IMR-90 (cell line): ENCODE data around the gene KHK. TPM values are rescaled to one million over a fixed set of nuclear protein-coding genes. Genes with fewer than 3 reads are reported as not detected.

ENCODE experiments used
- ATAC-seq: fragments of 200-7000 bp; cut with Tn5 transposase; 2 replicates; pipeline ENCODE4 v1.9.1; 2020; ENCODE audit warnings: low read depth, mild to moderate bottlenecking, moderate library complexity
- BruUV-seq: library from RNA; stranded (reverse); fragments of 400-500 nt; replicated peaks from 2 replicates; lab custom pipeline; 2021; lab: Mats Ljungman, UMichigan
- CTCF ChIA-PET: fragments of 300-600 bp; formaldehyde crosslinking; extraction: SDS; loops from one replicate; lab custom pipeline; 2021; ENCODE audit warnings: antibody characterized with exemption; lab: Yijun Ruan, JAX
- POLR2A ChIA-PET: fragments of 300-600 bp; sonication (Branson Sonifier 250); formaldehyde crosslinking; loops from one replicate; lab custom pipeline; 2022; ENCODE audit warnings: antibody characterized with exemption; ENCODE audit not compliant: unreplicated experiment; lab: Charles Lee
- DNase-seq: peaks from one replicate; pipeline ENCODE4 v3.0.0; 2013
- H2AFZ ChIP-seq: replicated peaks from 2 replicates; pipeline ENCODE3; 2013; ENCODE audit warnings: low read length, mild to moderate bottlenecking; ENCODE audit not compliant: poor library complexity
- H2AK5ac ChIP-seq: 2 replicates; pipeline ENCODE4 v1.6.1; 2013; ENCODE audit warnings: low read depth, low read length, inconsistent platforms
- H2AK9ac ChIP-seq: replicated peaks from 2 replicates; pipeline ENCODE3; 2013; ENCODE audit warnings: mild to moderate bottlenecking, low read depth, low read length, moderate library complexity; ENCODE audit not compliant: poor library complexity
- H2BK120ac ChIP-seq: 2 replicates; pipeline ENCODE4 v1.6.1; 2013; ENCODE audit warnings: low read depth, low read length, inconsistent platforms
- H2BK15ac ChIP-seq: 3 replicates; pipeline ENCODE4 v1.6.1; 2013; ENCODE audit warnings: low read depth, low read length, inconsistent platforms
- H2BK20ac ChIP-seq: 2 replicates; pipeline ENCODE4 v1.6.1; 2013; ENCODE audit warnings: low read depth, mild to moderate bottlenecking, inconsistent platforms, low read length, moderate library complexity
- H2BK5ac ChIP-seq: 2 replicates; pipeline ENCODE4 v1.6.1; 2013; ENCODE audit warnings: mild to moderate bottlenecking, low read depth, low read length, inconsistent platforms; ENCODE audit not compliant: poor library complexity, severe bottlenecking
- H3K14ac ChIP-seq: replicated peaks from 2 replicates; pipeline ENCODE4 v1.6.1; 2013; ENCODE audit warnings: low read depth, low read length, inconsistent platforms
- H3K18ac ChIP-seq: 2 replicates; pipeline ENCODE4 v1.6.1; 2013; ENCODE audit warnings: low read depth, low read length, control low read depth
- H3K23ac ChIP-seq: 2 replicates; pipeline ENCODE4 v1.6.1; 2013; ENCODE audit warnings: low read depth, low read length, inconsistent platforms
- H3K27ac ChIP-seq: 2 replicates; pipeline ENCODE4 v1.5.1; 2013; ENCODE audit warnings: mild to moderate bottlenecking, control low read depth, low read length; ENCODE audit not compliant: insufficient read depth
- H3K27me3 ChIP-seq: 2 replicates; pipeline ENCODE4 v1.6.1; 2013; ENCODE audit warnings: low read length; ENCODE audit not compliant: control insufficient read depth, insufficient read depth
- H3K36me3 ChIP-seq: 2 replicates; pipeline ENCODE4 v1.6.1; 2013; ENCODE audit warnings: low read length, mixed read lengths; ENCODE audit not compliant: control insufficient read depth, insufficient read depth
- H3K4ac ChIP-seq: 2 replicates; pipeline ENCODE4 v1.6.1; 2013; ENCODE audit warnings: low read depth, low read length, inconsistent platforms
- H3K4me1 ChIP-seq: 2 replicates; pipeline ENCODE4 v1.6.1; 2013; ENCODE audit warnings: low read length, mixed read lengths; ENCODE audit not compliant: control insufficient read depth, insufficient read depth
- H3K4me2 ChIP-seq: 2 replicates; pipeline ENCODE4 v1.6.1; 2013; ENCODE audit warnings: low read depth, mild to moderate bottlenecking, control low read depth, low read length, moderate library complexity
- H3K4me3 ChIP-seq: 2 replicates; pipeline ENCODE4 v1.5.1; 2013; ENCODE audit warnings: low read depth, mild to moderate bottlenecking, control low read depth, low read length, moderate library complexity; ENCODE audit not compliant: insufficient read depth
- H3K56ac ChIP-seq: 2 replicates; pipeline ENCODE4 v1.6.1; 2013; ENCODE audit warnings: low read length, inconsistent platforms; ENCODE audit not compliant: insufficient read depth; ENCODE audit errors: extremely low read depth
- H3K79me1 ChIP-seq, 2 experiments: 2 replicates each; pipeline ENCODE4 v1.6.1; 2013; ENCODE audit warnings: low read length in 2 of 2, inconsistent platforms in 1 of 2, low read depth in 1 of 2
- H3K9ac ChIP-seq: 2 replicates; pipeline ENCODE4 v1.6.1; 2013; ENCODE audit warnings: low read depth, low read length, control low read depth
- H3K9me1 ChIP-seq: 2 replicates; pipeline ENCODE4 v1.6.1; 2013; ENCODE audit warnings: low read length, inconsistent platforms; ENCODE audit not compliant: insufficient read depth
- H3K9me3 ChIP-seq: 2 replicates; pipeline ENCODE4 v1.6.1; 2013; ENCODE audit warnings: low read length; ENCODE audit not compliant: control insufficient read depth, insufficient read depth
- H4K20me1 ChIP-seq: 2 replicates; pipeline ENCODE4 v1.6.1; 2013; ENCODE audit warnings: low read length, inconsistent platforms; ENCODE audit not compliant: insufficient read depth
- H4K5ac ChIP-seq: 2 replicates; pipeline ENCODE4 v1.6.1; 2013; ENCODE audit warnings: mild to moderate bottlenecking, low read depth, low read length, control low read depth
- H4K8ac ChIP-seq, 2 experiments: 2 replicates each; pipeline ENCODE4 v1.6.1; 2013; ENCODE audit warnings: low read depth in 2 of 2, low read length in 2 of 2, control low read depth in 1 of 2, inconsistent platforms in 1 of 2
- H4K91ac ChIP-seq: 2 replicates; pipeline ENCODE4 v1.6.1; 2013; ENCODE audit warnings: low read depth, low read length, inconsistent platforms; ENCODE audit not compliant: insufficient read depth
- BHLHE40 ChIP-seq: fragments of 150-350 bp; IDR thresholded peaks from 2 replicates; pipeline ENCODE4 v1.6.1; 2016; ENCODE audit warnings: mild to moderate bottlenecking, low read depth, low read length
- CEBPB ChIP-seq: IDR thresholded peaks from 2 replicates; pipeline ENCODE4 v1.6.1; 2012; ENCODE audit warnings: low read depth, low read length, improper control_type of control experiment
- CHD1 ChIP-seq: IDR thresholded peaks from 2 replicates; pipeline ENCODE4 v1.6.1; 2012; ENCODE audit warnings: low read depth, low read length, improper control_type of control experiment
- CTCF ChIP-seq: conservative IDR thresholded peaks from 2 replicates; pipeline ENCODE4 v1.5.1; 2012; ENCODE audit warnings: mild to moderate bottlenecking, low read depth, low read length, improper control_type of control experiment
- ELK1 ChIP-seq: fragments of 150-350 bp; IDR thresholded peaks from 2 replicates; pipeline ENCODE4 v1.6.1; 2016; ENCODE audit warnings: low read depth, mild to moderate bottlenecking, low read length, moderate library complexity, borderline replicate concordance
- FOS ChIP-seq: fragments of 150-350 bp; IDR thresholded peaks from 2 replicates; pipeline ENCODE4 v1.6.1; 2016; ENCODE audit warnings: low read depth, low read length
- MAFK ChIP-seq: IDR thresholded peaks from 2 replicates; pipeline ENCODE4 v1.6.1; 2012; ENCODE audit warnings: low read depth, low read length, improper control_type of control experiment
- POLR2A ChIP-seq: IDR thresholded peaks from 2 replicates; pipeline ENCODE4 v1.6.1; 2012; ENCODE audit warnings: mild to moderate bottlenecking, low read depth, low read length
- RAD21 ChIP-seq: IDR thresholded peaks from 2 replicates; pipeline ENCODE4 v1.6.1; 2012; ENCODE audit warnings: low read length, improper control_type of control experiment
- RCOR1 ChIP-seq: IDR thresholded peaks from 2 replicates; pipeline ENCODE4 v1.6.1; 2012; ENCODE audit warnings: mild to moderate bottlenecking, low read length, improper control_type of control experiment; ENCODE audit not compliant: insufficient replicate concordance
- RFX5 ChIP-seq: IDR thresholded peaks from 2 replicates; pipeline ENCODE4 v1.8.0; 2012; ENCODE audit warnings: low read depth, mild to moderate bottlenecking, low read length, moderate library complexity
- USF2 ChIP-seq: fragments of 150-350 bp; IDR thresholded peaks from 2 replicates; pipeline ENCODE4 v1.6.1; 2017; ENCODE audit warnings: mild to moderate bottlenecking, antibody characterized with exemption, low read length, low read depth
- WGBS, 2 experiments: methylation state at CpG; one replicate each; pipeline versions ENCODE4 v1.1.5 to v1.1.7; 2013; ENCODE audit warnings: missing lambda C conversion rate in 2 of 2; ENCODE audit not compliant: insufficient read length in 1 of 2; ENCODE audit errors: extremely low coverage in 2 of 2; 5-methylcytosine and 5-hydroxymethylcytosine counted together
- dilution Hi-C: fragments of 300-500 bp; cut with HindIII; formaldehyde crosslinking; loops from one replicate; pipeline ENCODE4 v1.14.3; 2018; ENCODE audit warnings: low sequenced_read_pairs; ENCODE audit not compliant: unreplicated experiment
- in situ Hi-C: fragments of 300-500 bp; cut with MboI; formaldehyde crosslinking; loops from 3 replicates; pipeline ENCODE4 v1.14.3; 2019; ENCODE audit warnings: low sequenced_read_pairs, inconsistent platforms, mixed read lengths
- intact Hi-C: fragments of 100-400 bp; cut with micrococcal nuclease; formaldehyde crosslinking; loops from 2 replicates; pipeline ENCODE4 v1.10.0; 2022
- polyA plus RNA-seq, 3 experiments: library from polyadenylated mRNA; depleted of rRNA; stranded (reverse); fragments of >200 nt; gene quantifications; 2 replicates each; pipeline ENCODE4 v1.2.3, GENCODE V29; 2012; ENCODE audit warnings: low replicate concordance in 1 of 3
- total RNA-seq: library from RNA; depleted of rRNA; stranded (reverse); fragments of >200 nt; gene quantifications from 2 replicates; pipeline ENCODE4 v1.2.3, GENCODE V29; 2012

The KHK gene
- total and polyA plus RNA-seq, 2 of the 4 experiments (the other 2 are of a cell fraction): 0.72 to 0.82 TPM

GRCh38 chr2:27133195-27133875 is 46.8 kb downstream of the KHK start:
- no peak overlapping the region for H3K27ac ChIP-seq
- TF ChIP-seq BHLHE40 (no peak), RAD21 (no peak), FOS (no peak), CTCF (no peak), ELK1 (no peak), MAFK (no peak), USF2 (no peak), RFX5 (no peak), POLR2A (no peak), RCOR1 (no peak), CHD1 (no peak), CEBPB (no peak)
- ChIA-PET CTCF (interaction anchor here (1.0 to 1.4 kb wide), 8 partner anchors 7 to 52 kb away, joined by 3 to 9 read pairs (median 4); no protein-coding TSS in a partner anchor), POLR2A (no interaction called here)
- peaks cover 34% of the 10 kb centered on the region for H3K36me3 ChIP-seq
- peak overlapping the region; percentile 79 for H3K4me3 ChIP-seq
- no peak overlapping the region for H3K18ac ChIP-seq
- intact Hi-C loops (no loop called here), in situ Hi-C loops (no loop called here), dilution Hi-C loops (no loop called here)
- no peak overlapping the region for H2AK9ac ChIP-seq
- 60% methylated on average over 7 of the region's 14 CpGs; no CpG with 5 or more reads in 1 of the 2 experiments for WGBS, 2 experiments
- peaks cover 9% of the 10 kb centered on the region for H3K4me1 ChIP-seq
- H3K9me3 ChIP-seq: no peaks in the 10 kb centered on the region
- H2AFZ ChIP-seq: peak overlapping the region; percentile 21
- no peak overlapping the region for H2BK5ac ChIP-seq
- H2BK15ac ChIP-seq: no peak overlapping the region
- H2BK20ac ChIP-seq: no peak overlapping the region
- peak overlapping the region; percentile 52; the same call in 1 of the 2 replicates for H3K23ac ChIP-seq
- H3K27me3 ChIP-seq: peaks cover 3% of the 10 kb centered on the region; the same call in 1 of the 2 replicates
- ATAC-seq (no peak), DNase-seq (no peak)
- H3K9me1 ChIP-seq: peaks cover 14% of the 10 kb centered on the region
- no peak overlapping the region for H4K91ac ChIP-seq
- H2BK120ac ChIP-seq: no peak overlapping the region
- H3K79me1 ChIP-seq: peaks cover 14 to 27% of the 10 kb centered on the region in 2 experiments
- H4K8ac ChIP-seq: no peak overlapping the region
- H3K9ac ChIP-seq: peak overlapping the region; percentile 63
- peak overlapping the region; percentile 57; the same call in 1 of the 2 replicates for H3K56ac ChIP-seq
- H3K4me2 ChIP-seq: peak overlapping the region; percentile 75
- no TSS peak for BruUV-seq
- peak overlapping the region; percentile 4; the same call in 1 of the 2 replicates for H3K14ac ChIP-seq
- H4K20me1 ChIP-seq: peaks cover 15% of the 10 kb centered on the region
- H3K4ac ChIP-seq: no peak overlapping the region
- no peak overlapping the region for H2AK5ac ChIP-seq
- H4K5ac ChIP-seq: no peak overlapping the region
